Measurements from ENCODE around the gene VAV2.

- TF ChIP-seq CTCF (IDR thresholded peaks at IDR 0.05; ENCODE audit: insufficient read depth, low read length, poor library complexity, severe bottlenecking), result no peak
- TF ChIP-seq EZH2phosphoT487 (conservative IDR thresholded peaks at IDR 0.05; ENCODE audit: low read length), result no peak
Observed at GRCh38 chr9:133906218-133906617, 85.9 kb downstream of the VAV2 start.
